GM21619 (cell line): Measurements from ENCODE around the gene INS.
"Not testable (repeated sequence)": the region's sequence is repeated elsewhere in the genome, so short reads cannot be mapped to it uniquely, and the experiment has no call there.

Experiments
- ATAC-seq: cut with Tn5 transposase; IDR thresholded peaks from one replicate; pipeline ENCODE4 v1.9.1; 2021; ENCODE audit not compliant: unreplicated experiment

The INS gene

GRCh38 chr11:2199466-2200341 is 38.7 kb upstream of the INS start:
- no peak for ATAC-seq

GRCh38 chr11:2198621-2199365 is 37.8 kb upstream of the INS start:
- no peak for ATAC-seq

GRCh38 chr11:2197771-2198520 is 36.9 kb upstream of the INS start:
- ATAC-seq: no peak

GRCh38 chr11:2196970-2197770 is 36.2 kb upstream of the INS start:
- ATAC-seq: no peak

GRCh38 chr11:2195756-2196088 is 34.7 kb upstream of the INS start:
- ATAC-seq: no peak

GRCh38 chr11:2194877-2195755 is 34.1 kb upstream of the INS start:
- ATAC-seq: no peak

- not testable (repeated sequence) for ATAC-seq
Measured at GRCh38 chr11:2193888-2194595, 33.0 kb upstream of the INS start.

- ATAC-seq: no peak
Measured at GRCh38 chr11:2193099-2193887, 32.3 kb upstream of the INS start.

- no peak for ATAC-seq
Measured at GRCh38 chr11:2192435-2192834, 31.4 kb upstream of the INS start.

- ATAC-seq: no peak
Measured at GRCh38 chr11:2191883-2192282, 30.9 kb upstream of the INS start.

- no peak for ATAC-seq
Measured at GRCh38 chr11:2190657-2191471, 29.9 kb upstream of the INS start.

- no peak for ATAC-seq
Measured at GRCh38 chr11:2189938-2190656, 29.1 kb upstream of the INS start.

- no peak for ATAC-seq
Measured at GRCh38 chr11:2188745-2189144, 27.7 kb upstream of the INS start.

GRCh38 chr11:2187280-2187707 is 26.3 kb upstream of the INS start:
- ATAC-seq: no peak

GRCh38 chr11:2186669-2187279 is 25.8 kb upstream of the INS start:
- ATAC-seq: no peak

GRCh38 chr11:2185324-2186085 is 24.5 kb upstream of the INS start:
- no peak for ATAC-seq
